ENCODE results near the gene DEF6. TPM values are rescaled to one million over a fixed set of nuclear protein-coding genes. Genes with fewer than 3 reads are reported as not detected.

The DEF6 gene
- total RNA-seq, 1 experiment from 2014 or later: 0.06 TPM

- DNase-seq (ENCODE audit: low read depth): no peak
Measured at GRCh38 chr6:35370785-35371493, 73.3 kb downstream of the DEF6 start.

Other genes starting within 250 kb of the DEF6 start
- 0.23 and 0.32 TPM in 2 replicates for gene TCP11, start 156.5 kb upstream of the DEF6 start, total RNA-seq (2014; rRNA removed)
- 0.06 TPM in 2 replicates for gene SCUBE3, start 83.9 kb upstream of the DEF6 start, total RNA-seq (2014; rRNA removed)
- 22.2 and 26.8 TPM in 2 replicates for gene ZNF76, start 38.1 kb upstream of the DEF6 start, total RNA-seq (2014; rRNA removed)
- 9.5 and 11.0 TPM in 2 replicates for gene PPARD, start 44.7 kb downstream of the DEF6 start, total RNA-seq (2014; rRNA removed)
- gene FANCE, start 154.5 kb downstream of the DEF6 start, total RNA-seq (2014; rRNA removed): 12.8 and 14.6 TPM in 2 replicates
- gene RPL10A, start 170.6 kb downstream of the DEF6 start, total RNA-seq (2014; rRNA removed): 1,186 and 1,216 TPM in 2 replicates
- gene TEAD3, start 199.3 kb downstream of the DEF6 start, total RNA-seq (2014; rRNA removed): 16.8 and 17.5 TPM in 2 replicates
- gene TULP1, start 215.1 kb downstream of the DEF6 start, total RNA-seq (2014; rRNA removed): not detected in 2 replicates

Measured in LHCN-M2 (cell line).